Keratinocyte (primary cell): ENCODE data around the gene LRP1B.

Source experiments
- CTCF ChIP-seq, 3 experiments: IDR thresholded peaks in 1 of 3; conservative IDR thresholded peaks in 1 of 3; optimal IDR thresholded peaks in 1 of 3; 2 replicates in 2 of 3; 3 replicates in 1 of 3; pipeline versions ENCODE3 to v1.5.1; 2011; ENCODE audit warnings: low read length in 3 of 3, mild to moderate bottlenecking in 3 of 3, moderate library complexity in 2 of 3, control low read depth in 1 of 3, inconsistent platforms in 1 of 3; ENCODE audit not compliant: insufficient read depth in 2 of 3; ENCODE audit errors: extremely low read depth in 1 of 3
- EZH2 ChIP-seq: IDR thresholded peaks from one replicate; pipeline ENCODE4 v1.6.1; 2012; ENCODE audit warnings: inconsistent platforms, mild to moderate bottlenecking, low read length, moderate library complexity

- TF ChIP-seq CTCF (optimal IDR thresholded peaks at IDR 0.05 in 1 of 3, IDR thresholded peaks at IDR 0.05 in 1 of 3, conservative IDR thresholded peaks at IDR 0.05 in 1 of 3; ENCODE audit: extremely low read depth in 1 of 3, insufficient read depth in 2 of 3, low read length in 3 of 3) (no peak), EZH2 (no peak)
Measured at GRCh38 chr2:140200307-140200706, 1930.5 kb downstream of the LRP1B start.
